ENCODE results near the gene RABGGTB. TPM values are rescaled to one million over a fixed set of nuclear protein-coding genes. Genes with fewer than 3 reads are reported as not detected.

The RABGGTB gene
- total RNA-seq, 1 donor from 2014 or later: 82.5 TPM

GRCh38 chr1:75785320-75785982 lies 605 bp upstream of the RABGGTB start:
- H3K36me3 ChIP-seq: peaks cover 11% of the 10 kb centered on the region
- DNase-seq (no peak), ATAC-seq (peak; percentile 37 to 59)
- peak overlapping the region; percentile 85 for H3K27ac ChIP-seq
- peaks cover 36% of the 10 kb centered on the region for H3K4me1 ChIP-seq
- no peaks in the 10 kb centered on the region for H3K27me3 ChIP-seq (ENCODE audit: low read depth)
- no peaks in the 10 kb centered on the region for H3K9me3 ChIP-seq
- TF ChIP-seq CTCF (IDR thresholded peaks at IDR 0.05): no peak
- peak overlapping the region; percentile 84 for H3K4me3 ChIP-seq
- intact Hi-C loops (cut with DNase I): no loop called here

GRCh38 chr1:75786901-75787493 lies 941 bp downstream of the RABGGTB start:
- Histone ChIP-seq H3K4me1 (peaks cover 42% of the 10 kb centered on the region), H3K9me3 (no peaks in the 10 kb centered on the region), H3K4me3 (peak overlapping the region; percentile 84), H3K27ac (no peak overlapping the region), H3K36me3 (peaks cover 27% of the 10 kb centered on the region), H3K27me3 (ENCODE audit: low read depth) (no peaks in the 10 kb centered on the region)
- TF ChIP-seq CTCF (IDR thresholded peaks at IDR 0.05): no peak
- intact Hi-C loops (cut with DNase I): no loop called here
- DNase-seq (no peak), ATAC-seq (no peak)

DNA sequence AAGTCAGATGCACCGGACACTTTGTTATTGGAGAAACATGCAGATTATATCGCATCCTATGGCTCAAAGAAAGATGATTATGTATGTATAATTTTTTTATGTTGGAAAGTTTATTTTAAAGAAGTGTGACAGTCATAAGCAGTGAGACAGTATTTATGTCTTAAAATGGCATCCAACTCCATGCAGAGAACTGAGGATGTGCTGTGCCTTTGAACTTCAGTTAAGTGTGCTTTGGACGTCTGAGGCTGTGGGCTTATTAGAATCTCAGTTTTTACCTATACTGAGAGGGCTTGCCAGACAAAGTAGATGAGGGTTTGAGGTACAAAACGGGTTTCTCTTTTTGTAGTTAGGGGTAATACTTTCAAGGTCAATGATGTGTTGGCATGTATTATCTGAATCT lies 1.5 kb downstream of the RABGGTB start:
- intact Hi-C loops (cut with DNase I): no loop called here
- ATAC-seq (no peak), DNase-seq (no peak)
- H3K9me3 ChIP-seq: no peaks in the 10 kb centered on the region
- no peaks in the 10 kb centered on the region for H3K27me3 ChIP-seq (ENCODE audit: low read depth)
- peaks cover 42% of the 10 kb centered on the region for H3K4me1 ChIP-seq
- peak overlapping the region; percentile 84 for H3K4me3 ChIP-seq
- H3K36me3 ChIP-seq: peaks cover 32% of the 10 kb centered on the region
- TF ChIP-seq CTCF (IDR thresholded peaks at IDR 0.05): no peak
- no peak overlapping the region for H3K27ac ChIP-seq

GRCh38 chr1:75789988-75790387 lies 3.9 kb downstream of the RABGGTB start:
- Histone ChIP-seq H3K4me1 (peaks cover 42% of the 10 kb centered on the region), H3K9me3 (no peaks in the 10 kb centered on the region), H3K4me3 (no peak overlapping the region), H3K36me3 (peaks cover 56% of the 10 kb centered on the region), H3K27ac (no peak overlapping the region), H3K27me3 (ENCODE audit: low read depth) (no peaks in the 10 kb centered on the region)
- TF ChIP-seq CTCF (IDR thresholded peaks at IDR 0.05): no peak
- DNase-seq: no peak
- no peak for ATAC-seq
- intact Hi-C loops (cut with DNase I): no loop called here

- no peak for TF ChIP-seq CTCF (IDR thresholded peaks at IDR 0.05)
- intact Hi-C loops (cut with DNase I): no loop called here
- Histone ChIP-seq H3K27me3 (ENCODE audit: low read depth) (no peaks in the 10 kb centered on the region), H3K9me3 (no peaks in the 10 kb centered on the region), H3K27ac (peak overlapping the region; percentile 38), H3K4me3 (no peak overlapping the region), H3K36me3 (peaks cover 67% of the 10 kb centered on the region), H3K4me1 (peaks cover 42% of the 10 kb centered on the region)
- ATAC-seq: peak in 1 of 2 donors; percentile 71
- DNase-seq: no peak
Measured at GRCh38 chr1:75791022-75791421, 5.0 kb downstream of the RABGGTB start.
